ENCODE measurements around the gene CLTA. TPM values are rescaled to one million over a fixed set of nuclear protein-coding genes. Genes with fewer than 3 reads are reported as not detected.
A peak's percentile ranks its signal among the peaks of the same experiment; 100 is the strongest.

The CLTA gene
- total and polyA plus RNA-seq, 2 donors from 2014 or later = 205 to 331 TPM

GRCh38 chr9:36214571-36214970 is 23.9 kb downstream of the CLTA start:
- H3K27me3 ChIP-seq (ENCODE audit: control insufficient read depth, insufficient read depth, low read length) = no peaks in the 10 kb centered on the region
- H3K36me3 ChIP-seq (ENCODE audit: control insufficient read depth in 2 of 3, insufficient read depth in 3 of 3, low read length in 3 of 3) = peaks cover 4 to 65% (median 27%) of the 10 kb centered on the region in 3 donors
- H3K9ac ChIP-seq (ENCODE audit: low read length in 3 of 3) = no peak overlapping the region
- intact Hi-C loops (cut with DNase I) = no loop called here
- H3K4me1 ChIP-seq (ENCODE audit: control insufficient read depth in 2 of 3, insufficient read depth in 2 of 3, low read depth in 1 of 3, low read length in 3 of 3) = peaks cover 0 to 8% (median 6%) of the 10 kb centered on the region in 3 donors
- no peak overlapping the region for H3K4me3 ChIP-seq (ENCODE audit: low read length in 3 of 3)
- H3K9me3 ChIP-seq (ENCODE audit: control insufficient read depth in 2 of 3, insufficient read depth in 1 of 3, low read length in 3 of 3) = no peaks in the 10 kb centered on the region
- no peak for TF ChIP-seq CTCF (IDR thresholded peaks at IDR 0.05; ENCODE audit: borderline replicate concordance, extremely low read depth, insufficient read depth)
- H3K27ac ChIP-seq (ENCODE audit: low read depth in 2 of 2, low read length in 2 of 2) = no peak overlapping the region
- no peak for DNase-seq
- FAIRE-seq = no peak

- FAIRE-seq (no peak), DNase-seq (no peak)
- Histone ChIP-seq H3K36me3 (ENCODE audit: control insufficient read depth in 2 of 3, insufficient read depth in 3 of 3, low read length in 3 of 3) (peaks cover 7 to 57% (median 25%) of the 10 kb centered on the region in 3 donors), H3K9me3 (ENCODE audit: control insufficient read depth in 2 of 3, insufficient read depth in 1 of 3, low read length in 3 of 3) (peaks cover 0 to under 1% (median under 1%) of the 10 kb centered on the region in 3 donors), H3K9ac (ENCODE audit: low read length in 3 of 3) (no peak overlapping the region), H3K27ac (ENCODE audit: low read depth in 2 of 2, low read length in 2 of 2) (peak overlapping the region in 1 of 2 donors; percentile 5), H3K4me1 (ENCODE audit: control insufficient read depth in 2 of 3, insufficient read depth in 2 of 3, low read depth in 1 of 3, low read length in 3 of 3) (no peaks in the 10 kb centered on the region), H3K4me3 (ENCODE audit: low read length in 3 of 3) (no peak overlapping the region), H3K27me3 (ENCODE audit: control insufficient read depth, insufficient read depth, low read length) (no peaks in the 10 kb centered on the region)
- intact Hi-C loops (cut with DNase I) = no loop called here
- peak; percentile 6 for TF ChIP-seq CTCF (IDR thresholded peaks at IDR 0.05; ENCODE audit: borderline replicate concordance, extremely low read depth, insufficient read depth)
These were observed 26.7 kb downstream of the CLTA start for GRCh38 chr9:36217256-36217968.

GRCh38 chr9:36218011-36218410 is 27.3 kb downstream of the CLTA start:
- Histone ChIP-seq H3K4me3 (ENCODE audit: low read length in 3 of 3) (no peak overlapping the region), H3K9me3 (ENCODE audit: control insufficient read depth in 2 of 3, insufficient read depth in 1 of 3, low read length in 3 of 3) (peaks cover 0 to 4% (median 4%) of the 10 kb centered on the region in 3 donors), H3K4me1 (ENCODE audit: control insufficient read depth in 2 of 3, insufficient read depth in 2 of 3, low read depth in 1 of 3, low read length in 3 of 3) (no peaks in the 10 kb centered on the region), H3K27ac (ENCODE audit: low read depth in 2 of 2, low read length in 2 of 2) (no peak overlapping the region), H3K36me3 (ENCODE audit: control insufficient read depth in 2 of 3, insufficient read depth in 3 of 3, low read length in 3 of 3) (peaks cover 13 to 57% (median 28%) of the 10 kb centered on the region in 3 donors), H3K9ac (ENCODE audit: low read length in 3 of 3) (no peak overlapping the region), H3K27me3 (ENCODE audit: control insufficient read depth, insufficient read depth, low read length) (no peaks in the 10 kb centered on the region)
- TF ChIP-seq CTCF (IDR thresholded peaks at IDR 0.05; ENCODE audit: borderline replicate concordance, extremely low read depth, insufficient read depth) = no peak
- no peak for FAIRE-seq
- DNase-seq = no peak
- intact Hi-C loops (cut with DNase I) = no loop called here

Measured in kidney (tissue), 14 donors.